Measurements from ENCODE around the gene STRIT1. TPM values are rescaled to one million over a fixed set of nuclear protein-coding genes. Genes with fewer than 3 reads are reported as not detected.

STRIT1 gene
- total RNA-seq, 1 experiment from 2014 or later = not detected

- no peak for DNase-seq (ENCODE audit: low spot score)
- in situ Hi-C loops (cut with HindIII; ENCODE audit: low sequenced_read_pairs) = no loop called here
Observed at GRCh38 chr3:155317211-155317610, 23.7 kb upstream of the STRIT1 start.

DNA sequence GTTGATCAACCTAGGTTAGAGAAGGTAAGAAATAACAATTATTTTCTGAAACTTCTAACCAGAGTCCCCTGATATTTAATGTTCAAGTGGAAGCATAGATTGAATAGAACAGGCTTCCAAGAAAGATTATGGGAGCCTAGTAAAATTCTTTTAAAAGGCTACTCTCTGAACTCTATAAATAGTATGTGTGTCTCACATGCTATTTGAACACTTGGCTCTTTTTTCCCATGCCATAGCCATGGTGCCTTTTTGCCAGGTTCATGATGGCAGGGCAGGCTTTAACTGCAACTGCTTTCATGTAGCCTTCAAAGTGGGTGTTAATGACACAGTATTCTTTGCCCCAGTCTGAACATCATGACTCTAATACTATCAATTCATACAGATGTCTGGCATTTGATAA, 22.9 kb upstream of the STRIT1 start:
- DNase-seq (ENCODE audit: low spot score) = no peak
- in situ Hi-C loops (cut with HindIII; ENCODE audit: low sequenced_read_pairs) = no loop called here

- no peak for DNase-seq (ENCODE audit: low spot score)
- in situ Hi-C loops (cut with HindIII; ENCODE audit: low sequenced_read_pairs) = no loop called here
Observed at GRCh38 chr3:155313916-155314315, 20.4 kb upstream of the STRIT1 start.

GRCh38 chr3:155313300-155313699, 19.8 kb upstream of the STRIT1 start:
- no peak for DNase-seq (ENCODE audit: low spot score)
- in situ Hi-C loops (cut with HindIII; ENCODE audit: low sequenced_read_pairs) = no loop called here

DNA sequence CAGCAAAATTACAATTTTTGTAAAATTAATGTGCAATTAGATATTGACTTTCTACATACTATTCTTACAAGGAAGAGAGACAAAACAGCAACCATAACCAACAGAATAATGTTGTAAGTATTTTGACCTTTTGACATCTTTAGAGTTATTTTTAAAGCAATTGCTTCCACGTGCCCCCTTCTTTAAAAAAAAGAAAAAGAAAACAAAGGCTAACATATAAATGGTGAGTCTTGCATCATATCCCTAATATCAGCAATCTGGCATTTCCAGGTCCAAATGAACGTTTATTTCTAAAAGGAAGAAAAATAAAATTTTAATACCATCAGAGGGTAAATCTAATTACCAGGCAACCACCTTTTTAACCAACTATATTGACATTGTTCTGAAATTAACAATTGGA, 19.3 kb upstream of the STRIT1 start:
- in situ Hi-C loops (cut with HindIII; ENCODE audit: low sequenced_read_pairs) = no loop called here
- no peak for DNase-seq (ENCODE audit: low spot score)

- in situ Hi-C loops (cut with HindIII; ENCODE audit: low sequenced_read_pairs) = no loop called here
- DNase-seq (ENCODE audit: low spot score) = no peak
Observed at GRCh38 chr3:155309581-155309980, 16.1 kb upstream of the STRIT1 start.

DNA sequence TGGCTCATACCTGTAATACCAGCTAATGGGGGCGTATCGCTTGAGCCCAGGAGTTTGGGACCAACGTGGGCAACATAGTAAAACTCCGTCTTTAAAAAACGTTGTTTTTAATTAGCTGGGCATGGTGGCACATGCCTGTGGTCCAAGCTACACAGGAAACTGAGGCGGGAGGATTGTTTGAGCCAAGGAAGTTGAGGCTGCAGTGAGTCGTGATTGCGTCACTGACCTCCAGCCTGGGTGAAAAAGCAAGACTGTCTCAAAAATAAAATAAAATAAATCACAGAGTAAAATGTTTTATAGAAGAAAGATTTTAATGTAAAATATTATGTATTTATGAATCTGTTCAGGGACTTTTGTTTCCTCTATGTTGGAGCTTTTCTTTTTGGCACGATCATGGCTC, 15.3 kb upstream of the STRIT1 start:
- DNase-seq (ENCODE audit: low spot score) = no peak
- in situ Hi-C loops (cut with HindIII; ENCODE audit: low sequenced_read_pairs) = no loop called here

DNA sequence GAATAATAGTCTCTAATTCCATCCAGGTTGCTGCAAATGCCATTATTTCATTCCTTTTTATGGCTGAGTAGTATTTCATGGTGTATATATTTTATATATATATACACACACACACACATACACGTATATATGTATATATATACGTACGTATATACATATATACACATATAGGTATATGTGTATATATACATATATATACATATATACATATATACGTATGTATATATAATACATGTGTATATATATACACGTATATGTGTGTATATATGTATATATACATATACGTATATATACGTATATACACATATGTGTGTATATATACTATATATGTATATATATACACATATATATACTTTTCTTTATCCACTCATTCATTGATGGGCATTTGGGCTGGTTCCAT, 13.7 kb upstream of the STRIT1 start:
- no peak for DNase-seq (ENCODE audit: low spot score)
- in situ Hi-C loops (cut with HindIII; ENCODE audit: low sequenced_read_pairs) = no loop called here

DNA sequence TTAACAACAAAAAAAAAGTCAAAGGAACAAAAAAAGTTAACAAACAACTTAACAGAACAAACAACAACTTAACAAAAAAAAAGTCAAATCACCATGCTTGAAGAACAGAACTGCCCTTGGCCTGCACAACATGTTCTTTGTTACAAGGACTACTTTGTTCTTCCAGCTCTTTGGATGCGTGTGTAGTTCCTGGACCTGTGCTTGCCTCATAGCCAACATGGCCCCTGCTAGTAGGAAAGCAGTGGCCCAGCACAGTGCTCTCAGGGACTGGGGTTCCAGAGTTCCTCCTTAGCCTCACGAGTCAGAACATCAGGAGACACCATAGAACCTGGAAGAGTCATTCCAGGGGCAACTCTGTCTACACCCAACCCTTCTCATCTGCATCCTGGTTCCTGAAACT, 10.9 kb upstream of the STRIT1 start:
- DNase-seq (ENCODE audit: low spot score) = no peak
- in situ Hi-C loops (cut with HindIII; ENCODE audit: low sequenced_read_pairs) = no loop called here

- no peak for DNase-seq (ENCODE audit: low spot score)
- in situ Hi-C loops (cut with HindIII; ENCODE audit: low sequenced_read_pairs) = no loop called here
Observed at GRCh38 chr3:155303540-155304097, 10.1 kb upstream of the STRIT1 start.

DNA sequence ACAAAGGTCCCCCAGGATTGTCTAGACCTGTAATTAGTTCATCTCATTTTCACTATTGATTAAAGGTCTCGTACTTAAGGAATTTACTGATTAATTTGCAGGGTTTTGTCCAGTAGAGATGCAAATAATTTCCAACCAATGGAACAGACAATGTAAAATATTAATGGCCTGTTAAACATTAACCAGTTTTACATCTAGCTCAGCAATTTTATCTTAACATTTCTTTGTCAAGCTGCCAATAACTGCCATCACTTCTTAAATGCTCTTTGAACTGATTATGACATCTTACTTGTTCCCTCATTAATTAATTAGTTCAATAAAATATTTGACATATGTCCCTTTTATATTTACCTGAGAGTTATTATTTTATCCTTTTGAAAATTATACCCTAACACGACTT, 9.4 kb upstream of the STRIT1 start:
- in situ Hi-C loops (cut with HindIII; ENCODE audit: low sequenced_read_pairs) = no loop called here
- no peak for DNase-seq (ENCODE audit: low spot score)

DNA sequence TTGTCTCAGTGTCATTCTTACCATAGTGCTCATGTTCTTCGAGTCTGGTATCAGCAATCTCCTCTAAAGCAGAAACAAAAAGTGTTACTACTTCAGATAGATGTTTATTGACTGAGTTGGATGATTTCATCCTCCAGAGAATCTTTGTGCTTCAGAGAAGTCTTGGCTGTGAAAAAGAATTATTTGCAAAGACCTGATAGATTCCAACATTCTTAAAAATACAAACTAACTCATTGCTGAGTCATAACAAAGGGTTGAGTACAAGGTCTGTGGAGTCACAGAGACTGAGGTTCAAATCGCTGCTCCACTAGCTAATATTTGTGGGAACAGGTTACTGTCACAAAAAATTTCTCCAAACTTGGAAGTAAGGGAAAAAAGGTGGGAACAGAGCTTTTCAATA, 9.0 kb upstream of the STRIT1 start:
- in situ Hi-C loops (cut with HindIII; ENCODE audit: low sequenced_read_pairs) = no loop called here
- DNase-seq (ENCODE audit: low spot score) = no peak

DNA sequence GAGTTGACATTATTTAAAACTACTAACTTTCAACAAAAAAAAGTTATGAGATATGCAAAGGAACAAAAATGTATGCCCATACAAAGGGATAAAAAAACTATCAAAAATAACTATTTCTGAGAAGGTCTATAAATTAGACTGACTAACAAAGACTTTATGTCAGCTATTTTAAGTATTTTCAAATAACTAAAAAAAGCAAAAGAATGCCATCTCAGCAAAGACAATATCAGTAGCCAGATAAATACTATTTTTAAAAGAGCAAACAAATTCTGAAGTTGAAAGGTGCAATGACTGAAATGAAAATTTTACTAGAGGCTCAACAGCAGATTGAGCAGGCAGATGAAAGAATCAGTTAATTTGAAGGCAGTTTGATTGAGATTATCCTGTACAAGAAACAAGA, 3.6 kb upstream of the STRIT1 start:
- no peak for DNase-seq (ENCODE audit: low spot score)
- in situ Hi-C loops (cut with HindIII; ENCODE audit: low sequenced_read_pairs) = no loop called here

DNA sequence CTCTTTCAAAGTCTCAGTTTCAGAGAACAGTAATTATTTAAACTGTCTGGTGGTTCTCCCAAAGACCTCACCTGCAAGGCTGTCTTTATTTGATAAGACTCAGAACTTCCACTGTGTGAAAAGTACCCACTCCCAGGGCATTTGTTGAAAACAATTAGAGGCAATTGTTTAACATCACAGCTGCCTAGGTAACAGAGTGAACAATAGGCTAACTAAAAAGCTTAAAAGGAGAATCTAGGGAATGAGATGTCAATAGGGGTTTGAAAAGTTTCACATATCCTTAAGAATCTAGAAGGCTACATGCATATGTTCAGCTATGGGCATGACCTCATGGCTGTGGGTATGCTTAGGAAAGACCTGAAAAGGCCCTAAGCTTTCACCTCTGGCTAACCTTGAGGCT, 2.9 kb upstream of the STRIT1 start:
- in situ Hi-C loops (cut with HindIII; ENCODE audit: low sequenced_read_pairs) = no loop called here

GRCh38 chr3:155292693-155293092, 790 bp downstream of the STRIT1 start:
- in situ Hi-C loops (cut with HindIII; ENCODE audit: low sequenced_read_pairs) = no loop called here
- DNase-seq (ENCODE audit: low spot score) = no peak

More for the DNA sequence above, 2.9 kb upstream of the STRIT1 start:
- DNase-seq (ENCODE audit: low spot score) = no peak

- DNase-seq (ENCODE audit: low spot score) = no peak
- in situ Hi-C loops (cut with HindIII; ENCODE audit: low sequenced_read_pairs) = no loop called here
Observed at GRCh38 chr3:155292133-155292532, 1.4 kb downstream of the STRIT1 start.

GRCh38 chr3:155286736-155287135, 6.7 kb downstream of the STRIT1 start:
- DNase-seq (ENCODE audit: low spot score) = no peak
- in situ Hi-C loops (cut with HindIII; ENCODE audit: low sequenced_read_pairs) = no loop called here

GRCh38 chr3:155285936-155286335, 7.5 kb downstream of the STRIT1 start:
- in situ Hi-C loops (cut with HindIII; ENCODE audit: low sequenced_read_pairs) = no loop called here
- no peak for DNase-seq (ENCODE audit: low spot score)

DNA sequence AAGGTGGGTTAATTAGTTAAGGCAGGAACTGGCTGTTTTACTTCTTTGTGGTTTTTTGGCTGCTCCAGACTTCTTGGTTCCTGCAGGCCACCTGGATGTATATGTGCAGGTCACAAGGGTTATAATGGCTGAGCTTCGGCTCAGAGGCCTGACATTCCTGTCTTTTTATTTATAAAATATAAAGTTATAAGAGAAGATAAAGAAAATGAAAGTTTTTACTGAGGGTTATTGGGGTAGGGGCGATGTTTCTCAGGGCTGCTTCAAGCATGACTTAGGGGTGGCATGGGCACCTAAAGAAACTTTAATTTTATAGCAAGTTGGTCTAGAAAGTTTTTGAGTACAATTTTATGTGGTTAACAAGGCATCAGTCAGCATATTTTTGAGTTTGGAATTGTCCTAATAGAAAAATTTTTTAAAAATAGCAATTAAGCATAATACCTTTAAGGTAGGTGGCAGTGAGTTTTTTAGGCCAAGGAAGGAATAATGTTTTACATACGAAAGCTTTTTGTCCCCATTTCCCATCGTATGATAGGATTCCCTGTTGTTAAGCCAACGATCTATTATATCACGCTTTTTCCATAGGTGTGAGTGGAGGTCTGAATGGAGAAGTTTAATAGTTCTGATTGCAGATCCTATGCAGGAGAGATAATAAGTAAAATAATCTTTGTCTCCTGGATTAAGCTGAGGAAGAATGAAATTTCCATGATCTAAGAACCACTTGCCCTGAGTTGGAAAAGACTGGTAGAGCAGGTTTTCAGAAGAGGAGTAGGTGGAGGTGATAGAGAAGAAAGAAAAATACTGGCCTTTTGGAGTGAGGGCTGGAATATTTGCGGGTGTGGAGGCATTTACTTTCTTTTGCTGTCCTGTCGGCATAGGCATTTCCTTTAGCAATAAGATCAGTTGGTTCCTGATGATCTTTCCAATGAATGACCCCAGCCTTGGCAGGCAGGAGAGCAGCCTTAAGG, 10.1 kb downstream of the STRIT1 start:
- DNase-seq (ENCODE audit: low spot score) = no peak
- in situ Hi-C loops (cut with HindIII; ENCODE audit: low sequenced_read_pairs) = no loop called here

GRCh38 chr3:155282385-155283091, 10.9 kb downstream of the STRIT1 start:
- in situ Hi-C loops (cut with HindIII; ENCODE audit: low sequenced_read_pairs) = no loop called here
- no peak for DNase-seq (ENCODE audit: low spot score)
